GM12872 (cell line): ENCODE data around the gene PRPH.

ENCODE experiments used
- CTCF ChIP-seq: IDR thresholded peaks from 3 replicates; pipeline ENCODE4 v1.5.1; 2011; ENCODE audit warnings: low read depth, mild to moderate bottlenecking, low read length, moderate library complexity; ENCODE audit not compliant: insufficient read depth

Gene PRPH

GRCh38 chr12:49260571-49261363, 34.2 kb upstream of the PRPH start:
- TF ChIP-seq CTCF = no peak

- TF ChIP-seq CTCF = no peak
Measured at GRCh38 chr12:49261721-49262120, 33.2 kb upstream of the PRPH start.

- TF ChIP-seq CTCF = no peak
Measured at GRCh38 chr12:49263400-49263763, 31.6 kb upstream of the PRPH start.

DNA sequence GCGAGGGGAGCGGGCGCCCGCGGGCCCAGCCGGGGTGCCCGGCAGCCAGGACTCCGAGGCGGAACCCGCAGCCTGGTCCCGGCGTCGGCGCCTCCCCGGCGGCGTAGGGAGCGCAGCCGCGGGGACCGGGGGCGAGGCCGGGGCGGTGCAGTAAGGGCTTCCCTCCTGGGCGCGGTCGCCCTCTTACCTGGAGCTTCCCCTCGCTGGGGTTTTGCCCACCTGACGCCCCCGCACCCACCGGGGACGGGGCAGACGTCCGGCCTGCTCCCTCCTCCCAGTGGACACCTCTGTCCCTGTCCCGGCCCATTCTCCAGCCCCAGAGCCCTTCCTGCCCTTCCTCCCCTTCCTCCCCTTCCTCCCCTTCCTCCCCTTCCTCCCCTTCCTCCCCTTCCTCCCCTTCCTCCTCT, 30.5 kb upstream of the PRPH start:
- TF ChIP-seq CTCF = no peak

GRCh38 chr12:49264873-49265792, 29.8 kb upstream of the PRPH start, which contains the start of gene TUBA1C:
Gene TUBA1C (plus strand): TSS chr12:49265082. CDS start chr12:49265182, 100 bp downstream.
- no peak for TF ChIP-seq CTCF

- no peak for TF ChIP-seq CTCF
Measured at GRCh38 chr12:49272790-49273725, 21.9 kb upstream of the PRPH start.
